SK-N-SH (cell line): ENCODE results near the gene IFIT1B. TPM values are rescaled to one million over a fixed set of nuclear protein-coding genes. Genes with fewer than 3 reads are reported as not detected.

ENCODE experiments used
- CTCF ChIA-PET: fragments of 300-600, 350-600 bp; formaldehyde crosslinking; extraction: SDS; loops from one replicate; lab custom pipeline; 2021; lab: Yijun Ruan, JAX
- POLR2A ChIA-PET: fragments of 350-600 bp; sonication (Branson Sonifier 250); formaldehyde crosslinking; extraction: SDS; loops from one replicate; lab custom pipeline; 2020; ENCODE audit warnings: antibody characterized with exemption, inconsistent platforms; lab: Yijun Ruan, JAX
- DNase-seq: peaks from one replicate; pipeline ENCODE4 v3.0.0; 2012
- H2AFZ ChIP-seq: fragments of 200-600 bp; sonication (generic); 2 replicates; pipeline ENCODE4 v1.8.1; 2016; ENCODE audit warnings: antibody characterized with exemption, mild to moderate bottlenecking, low read depth
- H3F3A ChIP-seq: fragments of 200-600 bp; sonication (generic); replicated peaks from 2 replicates; pipeline ENCODE3; 2016; ENCODE audit warnings: antibody characterized with exemption, mild to moderate bottlenecking; ENCODE audit not compliant: insufficient read depth
- H3K27ac ChIP-seq, 2 experiments: fragments of 200-500 bp in 1 of 2; fragments of 200-600 bp in 1 of 2; sonication (Bioruptor generic) in 1 of 2; sonication (generic), shearing (Covaris generic) in 1 of 2; 2 replicates each; pipeline versions ENCODE4 v1.5.1 to v1.6.1; 2014 to 2016; ENCODE audit warnings: low read depth in 2 of 2, inconsistent platforms in 1 of 2, low read length in 1 of 2, mild to moderate bottlenecking in 1 of 2, mixed read lengths in 1 of 2
- H3K27me3 ChIP-seq: fragments of 200-600 bp; sonication (generic), shearing (Covaris generic); 2 replicates; pipeline ENCODE4 v1.6.1; 2016; ENCODE audit warnings: mixed run types; ENCODE audit not compliant: insufficient read depth
- H3K36me3 ChIP-seq, 2 experiments: fragments of 200-500 bp in 1 of 2; fragments of 200-600 bp in 1 of 2; sonication (Bioruptor generic) in 1 of 2; sonication (generic) in 1 of 2; replicated peaks in 1 of 2; 2 replicates each; pipeline versions ENCODE3 to v1.5.1; 2014 to 2016; ENCODE audit warnings: low read length in 1 of 2, mild to moderate bottlenecking in 1 of 2; ENCODE audit not compliant: insufficient read depth in 2 of 2, control insufficient read depth in 1 of 2
- H3K4me1 ChIP-seq, 2 experiments: fragments of 200-500 bp in 1 of 2; fragments of 200-600 bp in 1 of 2; sonication (Bioruptor generic) in 1 of 2; sonication (generic), shearing (Covaris generic) in 1 of 2; 2 replicates each; pipeline versions ENCODE4 v1.5.1 to v1.6.1; 2014 to 2016; ENCODE audit warnings: low read depth in 1 of 2, low read length in 1 of 2, mixed run types in 1 of 2; ENCODE audit not compliant: insufficient read depth in 2 of 2, control insufficient read depth in 1 of 2
- H3K4me2 ChIP-seq: fragments of 200-600 bp; sonication (generic), shearing (Covaris generic); 2 replicates; pipeline ENCODE4 v1.6.1; 2017; ENCODE audit warnings: mixed run types
- H3K4me3 ChIP-seq, 2 experiments: fragments of 200-500 bp in 1 of 2; fragments of 200-600 bp in 1 of 2; sonication (Bioruptor generic) in 1 of 2; sonication (generic), shearing (Covaris generic) in 1 of 2; 2 replicates each; pipeline versions ENCODE4 v1.5.1 to v1.8.1; 2014 to 2016; ENCODE audit warnings: low read depth in 2 of 2, inconsistent platforms in 1 of 2, low read length in 1 of 2, mild to moderate bottlenecking in 1 of 2, mixed read lengths in 1 of 2, moderate library complexity in 1 of 2
- H3K79me2 ChIP-seq: fragments of 200-600 bp; sonication (generic); 2 replicates; pipeline ENCODE4 v1.8.1; 2017; ENCODE audit warnings: mild to moderate bottlenecking; ENCODE audit not compliant: insufficient read depth
- H3K9ac ChIP-seq: fragments of 200-600 bp; sonication (generic); 2 replicates; pipeline ENCODE4 v1.6.1; 2017; ENCODE audit warnings: mixed run types
- H3K9me2 ChIP-seq: fragments of 200-600 bp; sonication (generic); 2 replicates; pipeline ENCODE4 v1.6.1; 2017; ENCODE audit warnings: mixed run types
- H3K9me3 ChIP-seq: fragments of 200-600 bp; sonication (generic); 2 replicates; pipeline ENCODE4 v1.6.1; 2017; ENCODE audit warnings: mixed run types, mild to moderate bottlenecking, moderate library complexity
- H4K20me1 ChIP-seq: fragments of 200-600 bp; sonication (generic); 2 replicates; pipeline ENCODE4 v1.6.1; 2017; ENCODE audit warnings: mild to moderate bottlenecking, mixed run types; ENCODE audit not compliant: insufficient read depth
- ELF1 ChIP-seq: IDR thresholded peaks from 2 replicates; pipeline ENCODE4 v1.4.0; 2012
- FOSL2 ChIP-seq: IDR thresholded peaks from 2 replicates; pipeline ENCODE4 v1.4.0; 2012; ENCODE audit warnings: low read depth, mild to moderate bottlenecking, moderate library complexity, borderline replicate concordance
- FOXJ3 ChIP-seq: sonication (generic); formaldehyde crosslinking; IDR thresholded peaks from 2 replicates; pipeline ENCODE4 v1.5.1; 2020; ENCODE audit warnings: mild to moderate bottlenecking, missing genetic modification reagents
- GATA2 ChIP-seq: sonication (generic); formaldehyde crosslinking; IDR thresholded peaks from 2 replicates; pipeline ENCODE4 v1.5.0; 2020; ENCODE audit warnings: mild to moderate bottlenecking, missing genetic modification reagents
- NFIC ChIP-seq: IDR thresholded peaks from 2 replicates; pipeline ENCODE4 v1.4.0; 2012; ENCODE audit warnings: borderline replicate concordance
- POLR2AphosphoS5 ChIP-seq: IDR thresholded peaks from 2 replicates; pipeline ENCODE4 v1.6.1; 2012; ENCODE audit warnings: low read depth, low read length
- RFX5 ChIP-seq: IDR thresholded peaks from 2 replicates; pipeline ENCODE4 v1.6.1; 2012; ENCODE audit warnings: mild to moderate bottlenecking, improper control_type of control experiment, low read length
- SIN3A ChIP-seq: IDR thresholded peaks from 2 replicates; pipeline ENCODE4 v1.6.1; 2012; ENCODE audit warnings: low read depth, mild to moderate bottlenecking, low read length, moderate library complexity, borderline replicate concordance
- TCF12 ChIP-seq: IDR thresholded peaks from 2 replicates; pipeline ENCODE4 v1.4.0; 2012
- USF1 ChIP-seq: IDR thresholded peaks from 2 replicates; pipeline ENCODE4 v1.4.0; 2012; ENCODE audit warnings: low read depth, borderline replicate concordance
- USF2 ChIP-seq: fragments of 150-350 bp; IDR thresholded peaks from 2 replicates; pipeline ENCODE4 v1.6.1; 2017; ENCODE audit warnings: antibody characterized with exemption, low read length, low read depth, borderline replicate concordance
- YY1 ChIP-seq: IDR thresholded peaks from 2 replicates; pipeline ENCODE4 v1.4.0; 2012; ENCODE audit warnings: low read depth, mild to moderate bottlenecking
- polyA plus RNA-seq, 3 experiments: library from polyadenylated mRNA; depleted of rRNA; stranded (reverse); fragments of >200 nt; gene quantifications; 2 replicates each; pipeline ENCODE4 v1.2.3, GENCODE V29; 2012

The IFIT1B gene
- polyA plus RNA-seq, 1 of the 3 experiments (the other 2 are of a cell fraction), result 0.03 TPM

GRCh38 chr10:89360157-89360556 is 17.7 kb upstream of the IFIT1B start:
- no peaks in the 10 kb centered on the region for H3F3A ChIP-seq
- H4K20me1 ChIP-seq, result no peaks in the 10 kb centered on the region
- H3K4me1 ChIP-seq, result peaks cover 4 to 5% of the 10 kb centered on the region in 2 experiments; a peak in 2 of 4 replicates
- no peak overlapping the region for H2AFZ ChIP-seq
- no peaks in the 10 kb centered on the region for H3K79me2 ChIP-seq
- no peak for DNase-seq
- no peak overlapping the region for H3K27ac ChIP-seq
- no peaks in the 10 kb centered on the region for H3K27me3 ChIP-seq
- TF ChIP-seq FOXJ3 (CRISPR knock-in tag), result no peak
- TF ChIP-seq FOSL2, result no peak
- TF ChIP-seq USF2, result no peak
- TF ChIP-seq ELF1, result no peak
- TF ChIP-seq RFX5, result no peak
- no peak for TF ChIP-seq NFIC
- no peak for TF ChIP-seq GATA2 (CRISPR knock-in tag)
- TF ChIP-seq YY1, result no peak
- TF ChIP-seq POLR2AphosphoS5, result no peak
- no peak for TF ChIP-seq USF1
- ChIA-PET CTCF (interaction anchor here (0.8 to 2.0 kb wide), 2 partner anchors 8 to 29 kb away, joined by 4 to 7 read pairs; no protein-coding TSS in a partner anchor), POLR2A (no interaction called here)
- H3K9me2 ChIP-seq, result no peaks in the 10 kb centered on the region
- no peaks in the 10 kb centered on the region for H3K9me3 ChIP-seq
- no peak overlapping the region for H3K4me2 ChIP-seq
- no peaks in the 10 kb centered on the region for H3K36me3 ChIP-seq
- no peak overlapping the region for H3K9ac ChIP-seq
- H3K4me3 ChIP-seq, result no peak overlapping the region

- no peak for DNase-seq
- H3K36me3 ChIP-seq, result no peaks in the 10 kb centered on the region
- no peak overlapping the region for H3K4me2 ChIP-seq
- H3K9me2 ChIP-seq, result no peaks in the 10 kb centered on the region
- peak overlapping the region in 1 of 2 experiments; percentile 74; a peak in 2 of 4 replicates for H3K27ac ChIP-seq
- no peak overlapping the region for H3K9ac ChIP-seq
- ChIA-PET POLR2A (no interaction called here), CTCF (interaction anchor here (1.3 kb wide), 1 partner anchor 97 kb away, joined by 5 read pairs; no protein-coding TSS in a partner anchor)
- no peaks in the 10 kb centered on the region for H4K20me1 ChIP-seq
- H3K79me2 ChIP-seq, result no peaks in the 10 kb centered on the region
- H2AFZ ChIP-seq, result no peak overlapping the region
- no peaks in the 10 kb centered on the region for H3K27me3 ChIP-seq
- H3K9me3 ChIP-seq, result no peaks in the 10 kb centered on the region
- H3F3A ChIP-seq, result no peaks in the 10 kb centered on the region
- H3K4me1 ChIP-seq, result peaks cover 0 to 4% of the 10 kb centered on the region in 2 experiments; a peak in 1 of 4 replicates
- no peak for TF ChIP-seq TCF12
- TF ChIP-seq YY1, result no peak
- no peak for TF ChIP-seq SIN3A
- no peak overlapping the region for H3K4me3 ChIP-seq
Measured at GRCh38 chr10:89362929-89363328, 14.9 kb upstream of the IFIT1B start.
